Measurements from ENCODE around the gene TRIM25.

Gene TRIM25

GRCh38 chr17:56937687-56938086 lies 23.8 kb upstream of the TRIM25 start:
- no peak overlapping the region for H3K27ac ChIP-seq (ENCODE audit: low read depth, low read length)
- peaks cover 65% of the 10 kb centered on the region for H3K36me3 ChIP-seq (ENCODE audit: control insufficient read depth, insufficient read depth, low read length)

GRCh38 chr17:56936697-56937322 lies 23.0 kb upstream of the TRIM25 start:
- Histone ChIP-seq H3K4me3 (ENCODE audit: low read depth, low read length) (no peak overlapping the region), H3K4me1 (ENCODE audit: control insufficient read depth, insufficient read depth, low read length) (no peaks in the 10 kb centered on the region), H3K36me3 (ENCODE audit: control insufficient read depth, insufficient read depth, low read length) (peaks cover 59% of the 10 kb centered on the region)

More at GRCh38 chr17:56937687-56938086, 23.8 kb upstream of the TRIM25 start:
- no peak overlapping the region for H3K9ac ChIP-seq (ENCODE audit: low read depth, low read length)
- no peaks in the 10 kb centered on the region for H3K27me3 ChIP-seq (ENCODE audit: control insufficient read depth, insufficient read depth, low read length)
- H3K4me1 ChIP-seq (ENCODE audit: control insufficient read depth, insufficient read depth, low read length), result no peaks in the 10 kb centered on the region
- peaks cover 7% of the 10 kb centered on the region for H3K9me3 ChIP-seq (ENCODE audit: control insufficient read depth, insufficient read depth, low read length)
- no peak overlapping the region for H3K4me3 ChIP-seq (ENCODE audit: low read depth, low read length)

GRCh38 chr17:56935461-56935860 lies 21.6 kb upstream of the TRIM25 start:
- H3K4me3 ChIP-seq (ENCODE audit: low read depth, low read length), result no peak overlapping the region
- H3K9me3 ChIP-seq (ENCODE audit: control insufficient read depth, insufficient read depth, low read length), result peaks cover 21% of the 10 kb centered on the region
- no peaks in the 10 kb centered on the region for H3K4me1 ChIP-seq (ENCODE audit: control insufficient read depth, insufficient read depth, low read length)
- H3K36me3 ChIP-seq (ENCODE audit: control insufficient read depth, insufficient read depth, low read length), result peaks cover 48% of the 10 kb centered on the region
- H3K9ac ChIP-seq (ENCODE audit: low read depth, low read length), result no peak overlapping the region
- no peak overlapping the region for H3K27ac ChIP-seq (ENCODE audit: low read depth, low read length)
- no peaks in the 10 kb centered on the region for H3K27me3 ChIP-seq (ENCODE audit: control insufficient read depth, insufficient read depth, low read length)

More at GRCh38 chr17:56936697-56937322, 23.0 kb upstream of the TRIM25 start:
- Histone ChIP-seq H3K9ac (ENCODE audit: low read depth, low read length) (no peak overlapping the region), H3K9me3 (ENCODE audit: control insufficient read depth, insufficient read depth, low read length) (peaks cover 9% of the 10 kb centered on the region), H3K27ac (ENCODE audit: low read depth, low read length) (no peak overlapping the region), H3K27me3 (ENCODE audit: control insufficient read depth, insufficient read depth, low read length) (no peaks in the 10 kb centered on the region)

- Histone ChIP-seq H3K9ac (ENCODE audit: low read depth, low read length) (no peak overlapping the region), H3K27me3 (ENCODE audit: control insufficient read depth, insufficient read depth, low read length) (no peaks in the 10 kb centered on the region), H3K4me3 (ENCODE audit: low read depth, low read length) (no peak overlapping the region), H3K36me3 (ENCODE audit: control insufficient read depth, insufficient read depth, low read length) (peaks cover 40% of the 10 kb centered on the region), H3K27ac (ENCODE audit: low read depth, low read length) (no peak overlapping the region), H3K4me1 (ENCODE audit: control insufficient read depth, insufficient read depth, low read length) (no peaks in the 10 kb centered on the region), H3K9me3 (ENCODE audit: control insufficient read depth, insufficient read depth, low read length) (peaks cover 33% of the 10 kb centered on the region)
Observed at GRCh38 chr17:56934280-56934679, 20.4 kb upstream of the TRIM25 start.

GRCh38 chr17:56933868-56934267 lies 20.0 kb upstream of the TRIM25 start:
- H3K36me3 ChIP-seq (ENCODE audit: control insufficient read depth, insufficient read depth, low read length), result peaks cover 36% of the 10 kb centered on the region

GRCh38 chr17:56933151-56933745 lies 19.4 kb upstream of the TRIM25 start:
- Histone ChIP-seq H3K27ac (ENCODE audit: low read depth, low read length) (no peak overlapping the region), H3K36me3 (ENCODE audit: control insufficient read depth, insufficient read depth, low read length) (peaks cover 30% of the 10 kb centered on the region), H3K4me1 (ENCODE audit: control insufficient read depth, insufficient read depth, low read length) (no peaks in the 10 kb centered on the region), H3K4me3 (ENCODE audit: low read depth, low read length) (no peak overlapping the region), H3K9me3 (ENCODE audit: control insufficient read depth, insufficient read depth, low read length) (peaks cover 43% of the 10 kb centered on the region), H3K27me3 (ENCODE audit: control insufficient read depth, insufficient read depth, low read length) (no peaks in the 10 kb centered on the region), H3K9ac (ENCODE audit: low read depth, low read length) (no peak overlapping the region)

More at GRCh38 chr17:56933868-56934267, 20.0 kb upstream of the TRIM25 start:
- Histone ChIP-seq H3K4me3 (ENCODE audit: low read depth, low read length) (no peak overlapping the region), H3K9ac (ENCODE audit: low read depth, low read length) (no peak overlapping the region), H3K9me3 (ENCODE audit: control insufficient read depth, insufficient read depth, low read length) (peaks cover 37% of the 10 kb centered on the region), H3K27ac (ENCODE audit: low read depth, low read length) (no peak overlapping the region), H3K27me3 (ENCODE audit: control insufficient read depth, insufficient read depth, low read length) (no peaks in the 10 kb centered on the region), H3K4me1 (ENCODE audit: control insufficient read depth, insufficient read depth, low read length) (no peaks in the 10 kb centered on the region)

- Histone ChIP-seq H3K4me3 (ENCODE audit: low read depth, low read length) (no peak overlapping the region), H3K9me3 (ENCODE audit: control insufficient read depth, insufficient read depth, low read length) (peaks cover 44% of the 10 kb centered on the region), H3K36me3 (ENCODE audit: control insufficient read depth, insufficient read depth, low read length) (peaks cover 12% of the 10 kb centered on the region), H3K27ac (ENCODE audit: low read depth, low read length) (no peak overlapping the region), H3K27me3 (ENCODE audit: control insufficient read depth, insufficient read depth, low read length) (no peaks in the 10 kb centered on the region), H3K9ac (ENCODE audit: low read depth, low read length) (no peak overlapping the region), H3K4me1 (ENCODE audit: control insufficient read depth, insufficient read depth, low read length) (peaks cover 12% of the 10 kb centered on the region)
Observed at GRCh38 chr17:56930739-56931337, 17.0 kb upstream of the TRIM25 start.

- H3K4me3 ChIP-seq (ENCODE audit: low read depth, low read length), result no peak overlapping the region
- H3K27me3 ChIP-seq (ENCODE audit: control insufficient read depth, insufficient read depth, low read length), result no peaks in the 10 kb centered on the region
- no peak overlapping the region for H3K27ac ChIP-seq (ENCODE audit: low read depth, low read length)
- H3K9me3 ChIP-seq (ENCODE audit: control insufficient read depth, insufficient read depth, low read length), result peaks cover 44% of the 10 kb centered on the region
- peaks cover 7% of the 10 kb centered on the region for H3K36me3 ChIP-seq (ENCODE audit: control insufficient read depth, insufficient read depth, low read length)
- no peak overlapping the region for H3K9ac ChIP-seq (ENCODE audit: low read depth, low read length)
- H3K4me1 ChIP-seq (ENCODE audit: control insufficient read depth, insufficient read depth, low read length), result peaks cover 22% of the 10 kb centered on the region
Observed at GRCh38 chr17:56929362-56929969, 15.6 kb upstream of the TRIM25 start.

- Histone ChIP-seq H3K27me3 (ENCODE audit: control insufficient read depth, insufficient read depth, low read length) (no peaks in the 10 kb centered on the region), H3K4me1 (ENCODE audit: control insufficient read depth, insufficient read depth, low read length) (peaks cover 26% of the 10 kb centered on the region), H3K9ac (ENCODE audit: low read depth, low read length) (no peak overlapping the region), H3K27ac (ENCODE audit: low read depth, low read length) (no peak overlapping the region), H3K4me3 (ENCODE audit: low read depth, low read length) (no peak overlapping the region), H3K9me3 (ENCODE audit: control insufficient read depth, insufficient read depth, low read length) (peaks cover 41% of the 10 kb centered on the region), H3K36me3 (ENCODE audit: control insufficient read depth, insufficient read depth, low read length) (no peaks in the 10 kb centered on the region)
Observed at GRCh38 chr17:56928586-56928985, 14.7 kb upstream of the TRIM25 start.

GRCh38 chr17:56926704-56927103 lies 12.9 kb upstream of the TRIM25 start:
- H3K4me3 ChIP-seq (ENCODE audit: low read depth, low read length), result no peak overlapping the region
- no peaks in the 10 kb centered on the region for H3K36me3 ChIP-seq (ENCODE audit: control insufficient read depth, insufficient read depth, low read length)
- peaks cover 26% of the 10 kb centered on the region for H3K4me1 ChIP-seq (ENCODE audit: control insufficient read depth, insufficient read depth, low read length)
- no peaks in the 10 kb centered on the region for H3K27me3 ChIP-seq (ENCODE audit: control insufficient read depth, insufficient read depth, low read length)
- no peak overlapping the region for H3K9ac ChIP-seq (ENCODE audit: low read depth, low read length)
- H3K9me3 ChIP-seq (ENCODE audit: control insufficient read depth, insufficient read depth, low read length), result peaks cover 33% of the 10 kb centered on the region
- H3K27ac ChIP-seq (ENCODE audit: low read depth, low read length), result peak overlapping the region; percentile 75

GRCh38 chr17:56926270-56926669 lies 12.4 kb upstream of the TRIM25 start:
- peaks cover 30% of the 10 kb centered on the region for H3K9me3 ChIP-seq (ENCODE audit: control insufficient read depth, insufficient read depth, low read length)
- no peaks in the 10 kb centered on the region for H3K36me3 ChIP-seq (ENCODE audit: control insufficient read depth, insufficient read depth, low read length)
- H3K9ac ChIP-seq (ENCODE audit: low read depth, low read length), result no peak overlapping the region
- H3K27ac ChIP-seq (ENCODE audit: low read depth, low read length), result peak overlapping the region; percentile 75
- H3K4me3 ChIP-seq (ENCODE audit: low read depth, low read length), result no peak overlapping the region
- H3K4me1 ChIP-seq (ENCODE audit: control insufficient read depth, insufficient read depth, low read length), result peaks cover 26% of the 10 kb centered on the region
- no peaks in the 10 kb centered on the region for H3K27me3 ChIP-seq (ENCODE audit: control insufficient read depth, insufficient read depth, low read length)
